ENCODE data around the gene WWC1.

WWC1 gene

GRCh38 chr5:168288349-168289245 is 2.8 kb upstream of the WWC1 start:
- TF ChIP-seq CTCF (IDR thresholded peaks at IDR 0.05), result no peak

GRCh38 chr5:168290902-168291341 is 523 bp upstream of the WWC1 start:
- TF ChIP-seq CTCF (IDR thresholded peaks at IDR 0.05), result no peak

- no peak for TF ChIP-seq CTCF (IDR thresholded peaks at IDR 0.05)
Measured at GRCh38 chr5:168291964-168292785, 730 bp downstream of the WWC1 start.

GRCh38 chr5:168292786-168293696 is 1.6 kb downstream of the WWC1 start:
- TF ChIP-seq CTCF (IDR thresholded peaks at IDR 0.05), result no peak

- no peak for TF ChIP-seq CTCF (IDR thresholded peaks at IDR 0.05)
Measured at GRCh38 chr5:168295574-168296201, 4.2 kb downstream of the WWC1 start.

GRCh38 chr5:168296682-168297081 is 5.2 kb downstream of the WWC1 start:
- no peak for TF ChIP-seq CTCF (IDR thresholded peaks at IDR 0.05)

All from LNCAP (cell line).